T-helper 1 cell treated with Interleukin-12 subunit alpha and Interleukin-12 subunit beta and Interleukin-4 antibody, amounts not matched to agents 30 ng/mL and 1 ng/mL, for 36 hours (primary cell): ENCODE data around the gene BTBD9. TPM values are rescaled to one million over a fixed set of nuclear protein-coding genes. Genes with fewer than 3 reads are reported as not detected.

Experiments used
- intact Hi-C: fragments of 100-400 bp; cut with micrococcal nuclease; formaldehyde crosslinking; loops from one replicate; pipeline ENCODE4 v1.15.1; 2024
- total RNA-seq: library from RNA; stranded (reverse); gene quantifications from 2 replicates; pipeline ENCODE4 v1.2.3, GENCODE V29; 2022

Gene BTBD9
- total RNA-seq, 1 donor from 2014 or later = 21.7 TPM

DNA sequence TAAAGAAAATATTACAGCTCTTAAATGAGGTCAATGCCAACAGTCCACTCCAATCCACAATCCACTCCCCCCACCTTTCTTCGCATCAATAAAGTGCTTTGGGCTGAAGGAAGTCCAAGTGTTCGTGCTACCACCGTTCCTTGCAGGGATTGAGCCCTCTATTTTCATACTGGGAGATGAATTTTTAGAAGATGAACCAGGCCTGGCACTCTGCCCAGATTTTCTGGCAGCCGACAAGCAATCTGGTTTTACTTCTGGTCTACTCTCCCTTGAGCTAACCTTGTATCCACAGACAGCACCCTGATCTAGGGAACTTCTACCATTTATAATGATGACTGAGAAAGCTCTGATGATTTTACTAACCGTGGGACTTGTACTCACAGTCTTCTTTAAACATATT is 72.3 kb downstream of the BTBD9 start:
- intact Hi-C loops = no loop called here

DNA sequence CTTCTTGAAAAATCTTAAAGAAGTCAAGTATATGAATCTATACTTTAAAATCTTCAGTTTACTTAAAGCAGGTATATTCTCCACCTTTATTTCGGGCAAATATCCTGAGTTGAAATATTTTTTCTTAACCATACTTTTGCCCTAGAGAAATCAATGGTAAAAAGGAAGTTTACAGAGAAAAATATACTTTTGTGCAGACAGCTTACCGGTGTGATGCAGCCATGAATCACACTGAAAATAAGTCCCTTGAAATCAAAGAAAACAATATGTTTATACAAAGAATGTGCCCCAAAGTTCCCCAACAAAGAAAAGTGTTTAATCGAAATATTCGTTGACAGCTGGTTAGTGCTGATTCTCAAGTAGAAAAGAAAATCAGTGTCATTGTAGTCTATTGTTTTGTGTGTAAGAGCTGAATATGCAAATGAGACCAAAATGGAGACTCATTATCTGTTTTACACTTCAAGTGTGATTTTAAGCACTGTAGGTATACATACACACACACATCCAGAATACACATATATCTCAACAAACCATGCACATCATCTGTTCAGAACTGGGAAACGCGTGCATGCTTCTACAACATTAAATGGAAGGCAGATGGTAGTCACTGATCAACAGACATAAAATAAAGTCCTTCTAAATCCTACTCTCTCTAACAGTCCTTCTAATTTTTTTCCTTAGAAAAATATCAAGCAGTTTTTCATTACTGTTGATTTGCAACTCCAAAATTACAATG is 73.3 kb downstream of the BTBD9 start:
- intact Hi-C loops = no loop called here

DNA sequence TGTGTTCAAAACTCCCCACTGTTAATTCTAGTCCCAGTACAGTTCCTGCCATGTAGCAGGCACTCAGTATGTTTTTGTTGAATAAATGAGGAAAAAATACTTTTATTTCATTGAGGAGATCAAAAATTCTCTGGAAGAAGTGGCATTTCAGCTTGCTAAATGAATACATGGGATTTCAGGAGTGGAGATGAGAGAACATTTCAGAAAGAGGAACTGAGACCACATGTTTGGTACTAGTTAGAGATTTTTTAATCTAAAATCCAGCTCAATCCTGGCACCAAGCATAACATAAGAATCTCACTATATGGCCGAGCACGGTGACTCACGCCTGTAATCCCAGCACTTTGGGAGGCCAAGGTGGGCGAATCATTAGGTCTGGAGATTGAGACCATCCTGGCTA is 75.4 kb downstream of the BTBD9 start:
- intact Hi-C loops = no loop called here

DNA sequence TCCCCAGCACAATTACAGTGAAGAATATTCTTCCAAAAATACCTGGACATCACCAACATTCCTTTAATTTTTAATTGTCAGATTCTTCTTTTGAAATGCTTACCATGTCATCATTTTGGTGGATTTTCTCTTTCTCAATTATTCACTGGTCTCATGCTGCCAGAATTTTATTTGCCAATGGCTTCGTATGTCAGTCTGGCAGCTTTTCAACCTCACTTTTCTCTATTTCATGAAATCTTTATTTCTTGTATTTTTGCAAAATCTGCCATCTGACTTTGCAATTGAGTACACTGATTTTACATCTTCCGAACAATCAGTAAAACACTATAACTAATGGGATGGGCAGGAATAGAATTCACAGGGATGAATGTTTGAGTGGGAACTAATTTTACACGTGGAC is 84.1 kb downstream of the BTBD9 start:
- intact Hi-C loops = no loop called here

DNA sequence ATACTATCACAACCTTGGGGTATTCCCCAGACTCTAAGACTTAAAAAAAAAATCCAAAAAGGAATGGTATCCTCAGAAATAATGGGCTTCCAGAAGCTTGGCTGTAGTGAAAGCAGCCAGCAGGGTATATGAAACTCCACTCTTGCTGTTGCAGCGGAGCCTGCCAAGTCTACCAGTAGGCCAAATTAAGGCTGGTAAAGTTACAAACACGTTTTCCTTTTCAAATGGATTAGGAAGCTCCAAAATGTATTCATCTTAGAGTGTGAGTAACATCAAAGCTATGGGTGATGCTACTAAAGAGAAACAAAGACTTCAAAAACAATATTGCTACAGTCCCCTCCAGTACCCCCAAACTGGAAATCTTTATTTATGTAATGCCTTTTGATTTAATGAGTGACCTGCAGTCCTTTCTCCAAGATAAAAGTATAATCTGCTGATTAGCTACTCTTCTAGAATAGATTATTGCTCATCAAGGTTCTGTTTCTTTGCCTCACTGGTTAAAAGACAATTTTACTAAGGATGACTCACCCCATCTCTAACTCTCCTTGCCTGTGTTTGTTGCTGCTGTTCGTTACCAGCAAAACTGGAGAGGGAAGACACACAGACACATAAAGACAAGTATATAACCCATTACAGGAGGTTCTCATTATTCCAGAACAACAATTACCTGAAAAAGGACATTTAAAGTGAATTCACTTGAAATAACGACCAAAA is 84.9 kb downstream of the BTBD9 start:
- intact Hi-C loops = no loop called here

DNA sequence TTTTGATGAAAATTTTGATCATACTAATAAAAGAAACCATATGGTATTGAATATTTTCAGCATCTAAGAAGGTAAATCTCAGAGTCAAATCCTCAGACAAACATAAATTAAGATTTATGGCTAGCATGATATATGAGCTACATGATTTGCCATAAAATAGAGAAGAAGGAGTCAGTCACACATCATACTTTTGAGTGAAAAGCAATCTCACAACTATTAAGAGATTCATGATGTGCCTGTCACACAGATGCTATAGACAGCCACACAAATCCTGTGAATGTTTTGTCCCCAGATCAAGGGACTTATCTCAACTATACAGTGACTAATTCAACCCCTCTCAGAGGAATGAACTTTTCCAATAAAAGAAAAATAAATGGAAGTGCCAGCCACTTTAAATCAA is 85.7 kb downstream of the BTBD9 start:
- intact Hi-C loops = no loop called here

DNA sequence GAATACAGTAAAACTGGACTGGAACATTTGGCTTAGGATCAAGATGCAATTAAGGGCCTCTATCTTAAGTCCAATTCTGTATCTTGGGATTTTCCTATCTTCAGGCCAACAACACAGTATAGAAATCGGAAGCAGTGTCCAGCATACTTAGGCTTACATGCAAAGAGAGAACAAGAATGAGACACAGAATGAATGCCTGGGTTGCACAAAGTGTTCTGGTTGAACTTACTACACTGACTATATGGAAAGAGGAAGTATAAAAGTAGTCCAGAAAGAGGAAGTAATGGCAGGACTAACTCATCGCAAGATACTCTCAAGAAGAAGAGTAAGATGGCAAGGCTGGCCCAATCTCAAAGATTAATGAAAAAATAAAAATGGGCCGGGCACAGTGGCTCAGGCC is 87.6 kb downstream of the BTBD9 start:
- intact Hi-C loops = no loop called here

DNA sequence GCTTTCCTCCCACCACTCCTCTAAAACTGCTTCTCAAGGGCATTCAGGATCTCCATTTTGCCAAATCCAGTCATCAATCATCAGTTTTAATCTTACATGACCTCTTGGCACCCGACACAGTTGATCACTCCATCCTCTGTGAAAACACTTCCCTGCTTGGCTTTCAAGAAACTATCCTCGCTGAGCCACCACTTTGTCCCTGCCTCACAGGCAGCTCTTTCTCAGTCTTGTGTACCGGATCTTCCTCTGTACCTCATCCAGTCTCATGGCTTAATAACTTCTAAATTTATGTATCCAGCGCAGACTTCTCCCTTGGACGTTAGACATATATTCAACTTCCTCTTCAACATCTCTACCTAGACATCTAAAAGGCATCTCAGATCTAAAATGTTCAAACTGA is 89.9 kb downstream of the BTBD9 start:
- intact Hi-C loops = no loop called here

DNA sequence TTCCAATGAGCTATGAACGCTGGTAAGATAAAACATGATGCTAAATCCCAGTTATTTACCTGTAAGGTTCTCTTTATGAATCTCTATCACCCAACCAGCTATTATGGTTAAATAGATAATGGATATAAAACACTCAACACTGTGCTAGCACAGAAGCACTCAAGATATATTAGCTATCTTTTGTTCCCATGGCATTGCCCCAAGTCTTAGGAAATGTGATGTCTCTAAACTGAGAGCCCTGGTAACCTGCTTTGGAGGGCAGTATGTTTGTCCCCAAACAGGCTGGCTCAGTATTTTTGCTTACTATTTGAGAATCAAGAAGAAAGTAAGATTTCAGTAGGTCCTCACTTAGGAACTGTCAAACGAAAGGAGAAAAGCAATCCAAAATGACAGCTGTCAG is 90.5 kb downstream of the BTBD9 start:
- intact Hi-C loops = no loop called here

DNA sequence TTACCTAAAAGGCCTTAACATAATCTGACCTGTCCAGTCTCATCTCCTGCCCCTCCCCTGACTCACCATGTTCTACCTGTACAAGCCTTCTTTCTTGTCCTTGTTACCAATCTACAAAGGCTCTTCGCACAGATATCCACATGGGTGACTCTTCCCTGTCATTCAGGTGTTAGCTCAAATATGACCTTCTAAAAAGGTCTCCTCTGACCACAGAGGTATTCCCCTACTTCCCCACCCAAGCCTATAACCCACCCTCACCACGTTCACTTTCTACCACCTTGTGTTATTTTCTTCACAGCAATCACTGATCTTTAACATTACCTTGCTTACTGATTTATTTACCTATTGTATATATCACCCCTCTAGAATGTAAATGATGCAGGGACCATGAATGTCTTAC is 96.7 kb downstream of the BTBD9 start:
- intact Hi-C loops = no loop called here

DNA sequence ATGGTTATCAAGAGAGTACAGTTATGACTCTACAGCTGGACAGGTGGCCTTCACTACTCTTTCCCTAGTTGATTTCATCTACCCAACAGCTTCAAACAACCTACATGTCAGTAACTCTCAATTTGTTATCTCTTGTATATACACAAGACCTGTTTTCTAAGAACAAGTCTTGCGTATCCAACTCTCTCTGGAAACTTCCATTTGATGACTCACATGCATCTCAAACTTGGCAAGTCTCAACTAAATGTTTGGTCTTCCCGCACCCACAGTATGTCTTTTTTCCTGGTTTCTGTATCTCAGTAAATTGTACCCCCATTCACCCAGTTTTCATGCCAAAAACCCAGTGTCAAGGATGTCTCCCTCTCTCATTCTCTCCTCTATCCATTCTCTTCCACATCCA is 97.7 kb downstream of the BTBD9 start:
- intact Hi-C loops = no loop called here

DNA sequence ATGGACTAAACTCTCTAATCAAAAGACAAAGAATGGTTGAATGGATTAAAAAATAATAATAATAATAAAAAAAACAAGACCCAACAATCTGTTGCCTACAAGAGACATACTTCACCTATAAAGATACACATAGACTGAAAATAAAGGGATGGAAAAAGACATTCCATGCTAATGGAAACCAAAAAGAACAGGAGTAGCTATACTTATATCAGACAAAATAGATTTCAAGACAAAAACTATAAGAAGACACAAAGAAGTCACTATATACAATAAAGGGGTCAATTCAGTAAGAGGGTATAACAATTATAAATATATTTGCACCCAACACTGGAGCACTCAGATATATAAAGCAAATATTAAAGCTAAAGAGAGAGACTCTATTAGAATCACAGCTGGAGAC is 106.7 kb downstream of the BTBD9 start:
- intact Hi-C loops = no loop called here

DNA sequence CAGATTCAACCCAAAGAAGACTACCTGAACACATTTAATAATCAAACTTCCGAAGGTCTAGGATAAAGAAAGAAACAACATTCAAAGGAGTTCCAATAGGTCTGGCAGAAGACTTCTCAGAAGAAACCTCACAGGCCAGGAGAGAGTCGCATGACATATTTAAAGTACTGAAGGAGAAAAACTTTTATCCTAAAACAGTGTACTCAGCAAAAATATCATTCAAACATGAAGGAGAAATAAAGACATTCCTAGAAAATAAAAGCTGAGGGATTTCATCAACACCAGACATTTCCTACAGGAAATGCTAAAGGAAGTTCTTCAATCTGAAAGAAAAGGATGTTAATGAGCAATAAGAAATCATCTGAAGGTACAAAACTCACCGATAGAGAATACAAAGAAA is 108.6 kb downstream of the BTBD9 start:
- intact Hi-C loops = no loop called here

DNA sequence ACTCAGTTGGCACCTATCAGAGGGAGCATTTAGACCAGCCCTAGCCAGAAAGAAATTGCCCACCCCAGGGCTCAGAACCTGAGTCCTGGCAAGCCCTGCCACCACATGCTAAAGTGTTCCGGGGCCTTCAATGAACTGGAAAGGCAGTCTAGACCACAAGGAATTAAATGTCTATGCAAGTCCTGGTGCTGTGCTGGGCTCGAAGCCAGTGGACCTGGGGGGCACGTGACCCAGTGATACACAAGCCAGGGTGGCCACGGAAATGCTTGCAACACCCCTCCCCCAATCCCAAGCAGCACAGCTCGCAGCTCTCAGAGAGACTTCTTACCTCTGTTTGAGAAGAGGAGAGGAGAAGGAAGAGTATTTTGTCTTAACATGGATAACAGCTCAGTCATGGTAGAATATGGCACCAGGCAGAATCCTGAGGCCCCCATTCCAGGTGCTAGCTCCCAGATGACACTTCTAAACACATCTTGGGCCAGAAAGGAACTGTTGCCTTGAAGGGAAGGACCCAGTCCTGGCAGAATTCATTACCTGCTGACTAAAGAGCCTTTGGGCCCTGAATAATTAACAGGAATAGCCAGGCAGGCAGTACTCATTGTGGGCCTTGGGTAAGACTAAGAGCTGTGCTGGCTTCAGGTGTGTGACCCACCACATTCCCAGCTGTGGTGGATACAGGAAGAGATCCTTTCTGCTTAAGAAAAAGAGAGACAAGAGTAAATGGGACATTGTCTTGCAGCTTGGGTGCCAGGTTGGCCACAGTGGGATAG is 111.3 kb downstream of the BTBD9 start:
- intact Hi-C loops = no loop called here

DNA sequence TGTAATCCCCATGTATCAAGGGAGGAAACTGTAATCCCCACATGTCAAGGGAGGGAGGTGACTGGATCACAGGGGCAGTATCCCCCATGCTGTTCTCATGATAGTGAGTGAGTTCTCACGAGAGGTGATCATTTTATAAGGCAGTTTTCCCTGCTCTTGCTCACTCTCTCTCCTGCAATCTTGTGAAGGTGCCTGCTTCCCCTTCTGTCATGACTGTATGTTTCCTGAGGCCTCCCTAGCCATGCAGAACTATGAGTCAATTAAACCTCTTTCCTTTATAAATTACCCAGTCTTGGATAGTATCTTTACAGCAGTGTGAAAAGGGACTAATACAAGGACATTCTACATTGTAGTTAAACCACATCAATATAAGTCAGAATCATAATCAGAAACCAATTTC is 112.4 kb downstream of the BTBD9 start:
- intact Hi-C loops = no loop called here

DNA sequence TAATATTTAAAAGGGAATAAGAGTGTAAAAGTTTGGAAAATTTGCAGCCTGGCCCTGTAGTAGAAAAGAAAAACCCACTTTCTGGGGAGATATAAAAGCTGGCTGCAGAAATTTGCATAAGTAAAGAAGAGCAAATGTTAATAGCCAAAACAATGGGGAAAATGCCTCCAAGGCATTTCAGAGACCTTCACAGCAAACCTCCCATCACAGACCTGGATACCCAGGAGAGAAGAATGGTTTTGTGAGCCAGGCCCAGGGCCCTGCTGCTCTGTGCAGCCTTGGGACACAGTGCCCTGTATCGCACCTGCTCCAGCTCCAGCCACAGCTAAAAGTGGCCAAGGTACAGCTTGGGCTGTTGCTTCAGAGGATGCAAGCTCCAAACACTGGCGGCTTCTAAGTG is 113.8 kb downstream of the BTBD9 start:
- intact Hi-C loops = no loop called here

DNA sequence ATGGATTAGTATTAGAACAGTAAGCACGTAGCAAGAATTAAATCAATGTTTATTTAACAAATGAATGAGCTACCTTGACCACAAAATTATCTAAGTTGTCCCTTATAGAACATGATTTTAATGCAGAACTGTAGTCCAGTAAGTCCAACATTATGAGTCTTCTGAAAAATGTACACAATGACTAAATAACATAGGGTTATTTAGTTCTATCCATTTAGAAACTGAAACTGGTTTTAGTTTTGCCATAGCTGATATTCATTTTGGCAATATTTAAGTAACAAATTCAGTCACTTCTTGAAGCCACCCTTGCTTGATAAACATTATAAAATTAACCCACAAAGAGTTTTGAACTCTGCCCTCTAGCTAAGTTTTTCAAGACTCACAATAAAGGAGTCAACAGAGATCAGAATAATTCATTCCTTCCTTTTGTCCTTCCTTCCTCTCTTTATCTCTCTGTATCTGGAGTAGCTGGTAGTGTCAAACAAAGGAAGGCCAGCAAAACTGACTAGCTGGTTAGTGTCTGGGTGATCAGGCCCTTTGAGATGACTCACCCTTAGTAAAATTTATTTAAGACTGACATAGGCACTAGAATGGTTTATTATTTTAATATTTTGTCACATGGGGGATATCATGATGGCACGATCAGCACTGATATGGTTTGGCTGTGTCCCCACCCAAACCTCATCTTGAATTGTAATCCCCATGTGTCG is 115.1 kb downstream of the BTBD9 start:
- intact Hi-C loops = no loop called here

DNA sequence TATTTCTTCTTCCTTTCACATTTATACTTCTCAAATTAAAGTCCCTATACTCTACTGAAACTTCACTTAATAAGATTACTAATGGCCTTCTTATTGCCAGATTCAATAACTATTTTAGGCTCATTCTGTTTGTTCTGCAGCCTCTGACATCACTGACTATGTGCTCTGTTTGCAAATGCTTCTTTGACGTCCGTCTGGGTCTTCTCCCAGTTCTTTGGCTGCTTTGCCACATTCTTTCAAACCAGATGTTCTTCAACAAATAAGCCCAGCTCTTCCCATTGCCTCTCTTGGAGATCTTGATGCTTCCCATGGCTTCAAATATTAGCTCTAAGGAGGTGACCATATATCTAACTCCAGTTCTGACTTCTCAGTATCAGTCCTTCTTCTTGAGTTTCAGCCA is 117.4 kb downstream of the BTBD9 start:
- intact Hi-C loops = no loop called here

DNA sequence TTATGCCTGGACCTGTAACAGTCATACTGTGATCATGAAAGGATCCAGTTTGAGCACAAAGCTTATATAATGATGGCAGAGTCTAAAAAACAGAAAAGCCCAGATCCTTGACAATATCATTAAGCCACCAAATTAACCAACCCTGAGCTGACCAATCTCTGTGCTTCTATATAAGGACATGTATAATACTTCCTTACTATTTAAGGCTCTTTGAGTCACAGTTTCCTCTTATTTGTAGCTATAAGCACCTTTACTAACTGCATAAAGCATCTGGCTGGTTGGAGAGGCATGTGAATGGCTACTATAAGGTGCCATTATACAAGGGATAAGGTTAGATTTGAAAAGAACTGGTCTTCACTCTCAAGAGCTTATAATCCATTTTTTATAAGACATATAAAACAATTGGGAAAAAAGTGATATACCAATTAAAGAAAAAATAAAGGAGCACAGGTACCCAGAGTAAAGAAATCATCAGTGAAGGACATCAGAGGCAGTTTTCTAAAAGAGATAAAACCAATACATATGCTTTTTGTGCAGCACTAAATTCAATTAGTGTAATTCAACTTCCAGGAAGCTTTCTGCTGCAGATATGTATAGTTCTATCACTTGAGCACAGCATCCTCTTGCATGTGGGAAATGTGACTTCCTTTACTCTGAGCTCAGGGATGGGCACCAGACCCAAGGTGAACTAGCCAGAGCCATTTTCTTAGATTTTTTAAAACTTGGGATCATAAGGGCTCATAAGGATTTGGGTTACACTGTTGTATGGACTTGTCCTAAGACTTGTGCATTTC is 121.0 kb downstream of the BTBD9 start:
- intact Hi-C loops = no loop called here

DNA sequence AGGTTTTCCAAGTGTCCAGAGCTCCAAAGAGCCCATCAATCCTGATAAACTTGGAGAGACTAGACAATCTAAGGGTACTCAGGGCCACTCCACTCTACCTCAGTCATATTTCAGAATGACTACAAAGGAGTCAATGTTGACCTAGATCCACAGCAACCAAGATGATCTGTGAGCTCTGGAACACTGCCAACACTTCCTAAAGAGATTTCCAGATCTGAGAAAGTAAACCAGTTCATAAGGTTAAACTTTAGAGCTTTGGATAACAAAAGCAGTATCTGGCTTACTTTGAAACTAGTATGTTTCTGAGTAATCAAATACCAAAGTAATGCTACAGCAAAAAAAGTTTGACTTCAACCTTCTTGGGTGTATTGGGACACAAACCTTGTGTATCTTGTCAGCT is 122.7 kb downstream of the BTBD9 start:
- intact Hi-C loops = no loop called here

DNA sequence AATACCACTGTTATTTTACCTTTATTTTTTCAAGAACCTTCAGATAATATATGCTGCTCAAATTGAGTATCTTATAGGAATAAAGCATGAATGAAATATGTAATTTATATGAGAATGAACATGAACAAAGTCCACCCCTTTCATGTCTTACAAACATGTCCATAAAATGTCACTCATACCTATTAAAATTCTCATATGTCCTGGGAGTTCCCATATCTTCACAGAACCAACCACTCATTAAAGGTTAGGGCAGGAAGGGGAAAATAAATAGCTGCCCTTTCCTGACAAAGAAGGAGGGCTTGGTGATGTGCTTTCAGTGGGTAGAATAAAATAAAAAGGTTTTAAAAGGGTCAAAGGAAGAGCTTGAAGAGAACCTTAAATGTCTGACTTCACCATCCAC is 125.3 kb downstream of the BTBD9 start:
- intact Hi-C loops = no loop called here
